Body of pancreas (tissue), 4 donors: ENCODE measurements around the gene DYDC1.

Experiments
- CTCF ChIP-seq, 7 experiments: fragments of 450-650 bp in 4 of 7; fragments of 200-600 bp in 3 of 7; sonication (generic) in 3 of 7; IDR thresholded peaks; one replicate each; pipeline ENCODE4 v1.5.1; 2016 to 2019; ENCODE audit warnings: antibody characterized with exemption in 7 of 7
- POLR2A ChIP-seq, 3 donors: fragments of 450-650 bp; IDR thresholded peaks; one replicate each; pipeline ENCODE4 v1.6.1; 2016; ENCODE audit warnings: antibody characterized with exemption in 3 of 3, mild to moderate bottlenecking in 2 of 3

- TF ChIP-seq CTCF (IDR thresholded peaks at IDR 0.05) (no peak), POLR2A (IDR thresholded peaks at IDR 0.05) (no peak)
Observed at GRCh38 chr10:80323311-80323710, 33.2 kb downstream of the DYDC1 start.
